Measurements from ENCODE around the gene MAP7D2.
"Not testable (repeated sequence)": the region's sequence is repeated elsewhere in the genome, so short reads cannot be mapped to it uniquely, and the experiment has no call there.

DNA sequence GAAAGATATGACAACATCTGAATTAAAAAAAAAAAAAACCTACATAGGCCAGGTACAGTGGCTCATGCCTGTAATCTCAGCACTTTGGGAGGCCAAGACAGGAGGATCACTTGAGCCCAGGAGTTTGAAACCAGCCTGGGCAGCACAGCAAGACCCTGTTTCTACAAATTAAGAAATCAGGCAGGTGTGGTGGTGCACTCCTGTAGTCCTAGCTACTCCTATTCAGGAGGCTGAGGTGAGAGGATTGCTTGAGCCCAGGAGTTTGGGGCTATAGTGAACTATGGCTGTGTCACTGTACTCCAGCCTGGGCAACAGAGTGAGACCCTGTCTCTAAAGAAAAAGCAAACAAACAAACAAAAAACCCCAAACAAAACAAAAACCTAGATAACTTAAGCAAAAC, 45.8 kb upstream of the MAP7D2 start:
- not testable (repeated sequence) for TF ChIP-seq CTCF (IDR thresholded peaks at IDR 0.05; ENCODE audit: low read depth, low read length, missing input control); YY1 (IDR thresholded peaks at IDR 0.05); RAD21 (IDR thresholded peaks at IDR 0.05); GABPA (IDR thresholded peaks at IDR 0.05 in 1 of 2, conservative IDR thresholded peaks at IDR 0.05 in 1 of 2)
